NCI-H510A (cell line): Measurements from ENCODE around the gene NEO1.

Experiments
- DNase-seq: peaks from one replicate; lab custom pipeline; 2025; lab: John Stamatoyannopoulos, UW

The NEO1 gene

DNA sequence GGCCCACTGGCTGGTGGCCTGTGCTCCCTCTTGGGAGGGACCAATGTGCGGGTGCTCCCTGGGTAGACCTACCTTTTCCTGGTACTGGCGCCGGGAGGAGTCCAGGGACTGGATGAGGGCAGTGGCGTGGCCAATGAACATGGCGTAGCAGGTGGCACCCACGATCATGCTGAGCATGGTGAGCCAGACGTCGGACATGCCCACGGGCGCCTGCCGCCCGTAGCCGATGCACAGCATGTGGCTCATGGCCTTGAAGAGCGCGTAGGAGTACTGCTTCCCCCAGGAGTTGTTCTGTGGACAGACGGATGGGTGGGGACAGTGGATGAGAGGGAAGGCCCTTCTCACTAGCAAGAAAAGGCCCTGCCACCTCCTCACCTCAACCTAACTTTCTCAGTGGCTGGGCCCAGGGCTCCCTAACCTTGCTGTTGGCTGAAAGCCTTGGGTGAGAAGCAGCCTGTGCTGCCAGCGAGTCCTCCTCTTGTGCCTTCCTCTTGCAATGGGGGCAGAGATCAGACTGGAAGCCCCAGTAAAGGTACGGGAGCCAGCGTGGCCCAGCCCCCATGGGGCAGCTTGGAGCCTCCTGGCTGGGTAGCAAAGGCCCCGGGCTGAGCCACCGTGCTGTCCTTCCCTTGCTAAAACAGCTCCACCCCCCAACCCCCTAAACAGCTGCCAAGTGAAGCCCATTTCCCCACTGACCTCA lies 277.4 kb downstream of the NEO1 start:
- no peak for DNase-seq

DNA sequence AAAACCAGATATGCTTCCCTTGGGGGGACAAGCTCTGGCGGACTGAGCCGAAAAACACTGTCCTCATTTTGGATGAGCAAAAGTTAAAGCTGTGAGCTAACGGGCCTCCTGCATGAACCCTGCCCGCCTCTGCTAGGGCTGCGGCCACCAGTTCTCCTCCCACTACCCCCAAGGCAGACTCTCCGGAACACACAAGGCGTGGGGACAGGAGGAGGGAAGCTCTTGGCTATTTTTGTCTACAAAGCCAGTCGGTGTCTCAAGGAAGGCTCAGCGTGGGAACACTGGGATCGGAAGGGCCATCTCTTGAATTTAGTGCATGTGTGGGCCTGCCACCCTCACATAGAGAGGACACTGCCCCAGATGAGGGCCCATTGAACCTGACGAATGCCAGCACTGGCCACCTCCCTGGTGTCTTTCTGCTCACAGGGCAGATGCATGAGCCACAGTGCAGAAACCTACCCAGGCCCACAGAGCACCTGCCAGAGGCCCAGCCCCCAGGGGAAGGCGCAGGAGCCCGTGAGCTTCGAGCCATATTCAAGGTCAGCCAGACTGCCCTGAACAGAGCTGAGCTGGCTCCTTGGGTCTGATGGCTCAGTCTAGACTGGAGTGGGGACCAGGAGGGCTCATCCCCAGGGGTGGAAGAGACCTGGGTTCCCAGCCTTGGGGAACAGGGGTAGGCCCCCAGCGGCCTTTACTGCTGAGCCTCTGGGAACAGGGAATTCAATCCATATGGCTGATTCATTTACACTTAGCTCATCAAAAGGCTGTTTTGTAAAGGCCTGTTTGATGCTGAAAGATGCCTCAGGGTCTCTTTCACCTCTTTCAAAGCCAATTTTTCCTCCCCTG lies 278.2 kb downstream of the NEO1 start:
- no peak for DNase-seq

GRCh38 chr15:73331501-73331900 lies 279.2 kb downstream of the NEO1 start:
- no peak for DNase-seq

DNA sequence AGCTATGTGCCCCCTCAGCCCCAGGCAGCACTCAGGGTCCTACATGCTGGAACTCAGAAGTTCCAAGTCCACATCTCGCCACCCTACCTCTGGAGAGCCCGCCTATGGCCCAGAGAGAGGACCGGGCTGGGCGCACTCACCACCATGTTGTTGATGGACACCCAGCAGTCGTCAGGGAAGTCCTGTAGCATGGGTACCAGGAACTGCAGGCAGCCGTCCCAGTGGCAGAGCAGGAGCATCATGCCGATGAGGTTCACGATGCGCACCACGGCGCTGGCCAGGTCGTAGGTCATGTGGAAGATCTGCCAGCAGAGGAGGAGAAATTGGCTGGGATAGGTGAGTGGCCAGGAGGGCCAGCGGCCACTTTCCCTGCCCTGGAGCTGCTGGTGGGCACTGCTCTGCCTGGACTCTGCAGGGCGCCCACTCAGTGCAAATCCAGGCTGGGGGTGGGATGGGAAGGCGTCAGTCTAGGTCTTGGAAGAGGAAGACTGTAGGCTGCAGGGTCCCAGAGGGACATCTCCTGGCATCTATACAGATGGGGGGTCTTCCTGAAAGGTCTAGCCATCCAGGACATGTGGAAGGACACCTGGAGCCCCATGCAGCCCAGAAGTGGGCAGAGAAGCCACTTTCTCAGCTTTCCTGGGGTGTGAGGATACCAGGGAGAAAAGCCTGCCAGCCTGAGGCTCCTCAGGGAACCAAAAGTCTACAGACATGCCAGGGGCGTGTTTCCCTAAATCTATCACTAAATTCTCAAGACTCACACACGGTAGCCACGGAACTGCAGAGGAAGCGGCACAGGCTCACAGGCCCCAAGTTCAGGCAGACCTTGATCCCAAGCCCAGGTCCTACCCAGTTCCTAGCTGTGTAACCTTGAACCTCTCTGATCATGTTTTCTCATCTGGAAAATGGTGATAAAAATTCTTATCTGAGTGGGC lies 280.0 kb downstream of the NEO1 start:
- no peak for DNase-seq

DNA sequence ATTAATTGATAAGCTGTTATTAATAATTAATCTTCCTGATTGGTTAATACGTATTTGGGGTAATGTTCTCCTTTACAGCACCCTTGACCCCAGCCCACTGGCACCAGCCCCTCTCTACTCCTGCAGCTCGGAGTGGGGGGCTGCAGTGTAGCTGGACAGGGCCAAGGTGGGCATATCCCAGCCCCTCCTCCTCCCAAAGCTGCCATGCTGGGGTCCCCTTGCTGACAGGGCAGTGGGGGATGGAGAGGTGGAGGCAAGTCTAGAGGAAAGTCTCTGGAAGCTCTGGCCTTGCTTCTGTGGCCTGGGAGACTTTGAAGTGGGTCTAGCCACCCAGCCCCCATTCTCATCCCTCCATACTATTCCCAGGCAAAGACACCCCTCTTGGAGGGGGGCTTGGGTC lies 280.7 kb downstream of the NEO1 start:
- DNase-seq: no peak

- no peak for DNase-seq
These were observed 281.8 kb downstream of the NEO1 start for GRCh38 chr15:73334086-73334485.

DNA sequence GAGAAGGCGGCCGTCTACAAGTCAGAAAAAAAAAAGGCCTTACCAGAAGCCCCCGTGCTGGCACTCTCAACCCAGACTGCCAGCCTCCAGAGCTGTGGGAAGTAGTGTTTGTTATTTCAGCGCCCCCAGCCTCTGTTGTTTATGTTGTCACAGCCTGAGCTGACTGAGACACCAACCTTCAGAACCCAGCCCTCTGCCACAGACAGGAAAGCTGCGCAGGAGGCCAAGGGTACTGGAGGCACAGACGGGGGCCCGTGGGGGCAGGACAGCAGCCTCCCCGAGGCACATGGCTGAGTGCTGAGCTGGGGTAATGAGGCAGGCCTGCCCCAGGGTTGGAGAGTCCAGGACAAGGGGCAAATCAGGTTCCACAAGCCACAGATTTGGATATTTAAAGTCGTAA lies 282.8 kb downstream of the NEO1 start:
- DNase-seq: no peak

DNA sequence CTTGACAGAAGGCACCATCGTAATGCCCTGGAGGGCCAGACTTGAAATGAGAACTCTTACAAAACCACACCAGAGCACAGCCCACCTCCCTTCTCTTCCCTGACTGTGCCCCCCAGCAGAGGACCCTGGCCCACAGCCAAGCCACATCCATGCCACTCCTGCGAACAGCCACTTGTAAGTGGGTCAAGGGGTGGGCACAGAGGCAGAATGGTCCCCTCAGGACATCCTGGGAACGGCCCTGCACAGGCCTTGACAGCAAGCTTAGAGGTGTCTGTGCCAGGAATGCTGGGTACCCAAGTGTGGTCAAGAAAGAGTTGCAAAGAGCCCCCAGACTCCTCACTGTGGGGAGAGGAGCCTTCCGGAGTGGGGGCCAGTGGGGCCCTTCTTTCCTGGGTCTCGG lies 283.2 kb downstream of the NEO1 start:
- DNase-seq: no peak

DNA sequence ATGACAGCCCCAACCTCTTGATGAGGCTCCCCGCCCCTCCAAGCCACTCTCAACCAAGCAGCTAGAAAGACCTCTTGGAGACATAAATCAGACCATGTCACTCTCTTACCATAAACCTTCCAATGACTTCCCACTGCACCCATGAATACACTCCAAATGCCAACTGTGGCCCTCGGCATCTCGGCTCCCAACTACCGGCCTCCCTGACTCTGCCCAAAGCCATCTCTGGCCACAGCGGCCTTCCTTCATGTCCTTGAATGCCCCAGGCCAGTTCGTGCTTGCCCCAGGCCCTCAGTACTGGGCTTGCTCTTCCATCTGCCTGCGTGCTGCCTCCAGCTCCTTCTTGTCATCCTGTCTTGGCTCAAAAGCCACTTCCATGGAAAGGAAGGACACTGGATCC lies 284.5 kb downstream of the NEO1 start:
- DNase-seq: no peak

DNA sequence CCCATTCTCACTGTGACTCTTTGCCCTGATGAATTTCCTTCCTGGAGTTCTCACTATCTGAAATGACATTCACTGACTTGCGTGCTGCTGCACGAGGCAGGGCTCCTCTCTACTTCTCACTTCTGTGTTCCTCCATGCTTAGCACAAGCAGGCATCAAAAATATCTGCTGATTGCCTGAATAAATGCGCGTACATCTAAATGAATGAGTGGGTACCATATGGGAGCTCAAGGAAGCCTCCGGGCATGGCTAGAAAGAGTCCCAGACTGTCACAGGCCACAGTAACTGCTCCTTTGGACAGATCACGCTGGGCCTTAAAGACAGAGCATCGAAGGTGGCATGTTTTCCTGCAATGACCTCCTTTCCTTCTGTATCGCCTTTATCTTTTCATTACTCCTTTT lies 284.9 kb downstream of the NEO1 start:
- no peak for DNase-seq

- DNase-seq: peak; percentile 38
These were observed 285.8 kb downstream of the NEO1 start for GRCh38 chr15:73338058-73338457.

GRCh38 chr15:73338606-73339374 lies 286.5 kb downstream of the NEO1 start:
- no peak for DNase-seq

DNA sequence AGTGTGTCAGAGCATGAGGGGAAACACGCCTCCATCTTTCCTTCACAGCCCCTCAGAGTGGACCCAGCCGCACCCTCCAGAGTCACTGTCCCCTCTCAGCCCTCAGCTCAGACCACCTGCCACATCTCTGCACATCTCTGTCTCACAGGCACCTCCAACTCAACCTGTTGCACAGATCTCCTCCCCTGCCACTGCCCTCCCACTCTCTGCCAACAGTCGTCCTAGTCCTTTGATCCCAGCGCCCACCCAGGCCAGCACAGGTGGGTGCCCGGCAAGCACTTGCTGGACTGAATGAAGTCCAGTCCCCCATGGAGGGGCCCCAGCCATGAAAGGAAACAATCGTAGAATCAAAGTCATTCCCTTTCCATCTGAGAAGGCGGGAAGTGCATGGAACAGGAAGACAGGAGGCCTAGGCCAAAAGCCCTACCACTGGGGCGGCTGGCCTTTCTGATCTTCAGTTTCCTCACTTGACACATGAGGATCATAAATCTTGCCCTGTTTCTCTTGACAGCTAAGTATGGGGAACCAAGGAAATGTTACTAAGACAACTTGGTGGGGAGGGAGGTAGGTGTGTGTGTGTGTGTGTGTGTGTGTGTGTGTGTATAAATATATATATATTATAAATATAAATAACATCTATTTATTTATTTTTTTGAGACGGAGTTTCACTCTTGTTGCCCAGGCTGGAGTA lies 288.4 kb downstream of the NEO1 start:
- DNase-seq: no peak

DNA sequence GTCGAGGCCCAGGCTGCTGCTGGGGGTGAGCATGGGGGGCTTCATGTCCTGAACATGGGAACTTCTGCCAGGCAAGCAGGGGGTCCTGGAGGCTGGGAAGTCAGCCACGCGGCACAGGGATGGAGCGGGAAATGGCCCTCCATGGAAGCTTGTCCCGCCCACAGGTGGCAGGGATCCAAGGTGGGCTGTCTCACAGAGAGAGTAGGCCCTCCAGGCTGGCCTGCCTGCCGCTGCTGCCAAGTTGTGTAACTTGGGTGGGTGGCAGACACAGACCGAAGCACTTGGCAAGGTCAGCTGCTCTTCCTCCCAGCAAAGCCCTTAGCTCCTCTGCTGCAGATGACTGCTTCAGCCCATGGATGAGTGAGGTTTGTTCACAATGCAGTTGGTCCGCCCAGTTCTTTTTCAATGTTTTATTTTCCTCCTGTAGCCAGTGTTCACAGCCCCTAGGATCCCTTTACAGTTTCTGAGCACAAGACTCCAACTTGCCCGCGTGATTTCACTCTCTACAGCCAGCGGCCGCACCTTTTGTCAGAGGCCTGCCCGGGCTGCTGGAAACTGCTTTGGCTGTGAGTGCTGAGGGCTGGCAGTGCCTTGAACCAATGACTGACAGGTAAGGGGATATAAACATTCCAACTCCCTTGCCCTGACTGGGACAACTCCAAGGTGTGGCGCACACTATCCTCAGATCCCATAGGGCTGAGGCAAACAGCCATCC lies 289.8 kb downstream of the NEO1 start:
- no peak for DNase-seq

- no peak for DNase-seq
These were observed 291.8 kb downstream of the NEO1 start for GRCh38 chr15:73344056-73344455.

DNA sequence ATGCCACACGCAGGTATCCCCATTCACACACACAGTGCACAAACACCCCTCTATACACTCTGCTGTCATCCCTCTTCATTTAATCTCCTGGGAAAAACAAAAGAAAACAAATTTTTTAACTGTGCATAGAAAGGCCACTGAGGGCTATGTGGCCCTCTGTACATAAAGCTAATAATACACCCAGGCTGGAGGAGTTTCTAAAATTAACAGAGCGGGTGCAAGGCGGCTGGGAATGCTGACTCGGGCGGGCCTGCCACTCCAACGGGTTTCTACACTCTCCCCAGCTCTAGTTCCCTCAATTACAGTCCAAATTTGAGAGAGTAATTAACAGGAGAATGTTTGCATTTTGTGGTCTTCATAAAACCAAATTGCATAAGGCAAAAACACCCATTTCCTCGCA lies 293.4 kb downstream of the NEO1 start:
- no peak for DNase-seq

DNA sequence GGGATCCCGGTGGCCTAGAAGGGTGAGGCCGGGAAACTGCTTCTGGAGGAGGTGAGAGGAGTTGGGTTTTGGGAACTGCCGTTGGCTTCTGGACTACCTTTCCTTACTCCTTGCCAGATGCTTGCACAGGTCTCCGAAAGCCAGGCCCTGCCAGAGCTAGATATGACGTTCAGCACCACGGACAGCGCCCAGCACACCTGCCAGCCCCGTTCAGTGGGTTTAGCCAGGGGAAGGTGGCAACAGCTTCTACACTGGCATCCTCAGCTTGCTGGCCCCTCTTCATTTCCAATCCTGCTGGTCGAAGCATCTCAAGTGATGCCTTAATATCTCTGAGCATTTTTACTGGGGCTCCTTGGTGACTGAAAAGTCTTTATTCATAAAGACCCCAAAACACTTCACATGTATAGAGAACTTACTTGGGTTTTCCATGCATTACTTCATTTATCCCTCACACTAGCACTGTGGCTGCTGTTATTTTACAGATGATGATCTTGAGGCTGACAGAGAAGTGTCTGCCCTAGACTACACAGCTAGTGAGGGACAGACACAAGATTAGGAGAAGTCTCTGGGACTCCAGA lies 294.6 kb downstream of the NEO1 start:
- no peak for DNase-seq

DNA sequence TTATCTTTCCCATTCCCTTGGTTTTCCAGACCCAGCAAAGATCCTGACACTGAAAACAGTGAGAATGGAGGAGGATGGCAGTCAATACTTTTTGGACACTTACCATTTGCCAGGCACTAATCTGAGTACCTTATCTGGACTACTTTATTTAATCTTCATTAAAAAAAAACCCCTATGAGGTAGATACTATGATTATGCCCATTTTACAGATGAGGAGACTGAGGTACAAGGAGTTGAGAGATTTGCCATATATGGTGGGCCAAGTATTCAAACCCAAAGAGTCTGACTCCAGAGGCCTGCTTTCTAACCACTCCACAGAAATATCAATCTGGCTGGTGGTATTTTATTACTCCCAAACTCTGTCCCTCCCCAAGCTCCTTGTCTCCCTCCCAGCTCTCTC lies 296.9 kb downstream of the NEO1 start:
- DNase-seq: no peak

DNA sequence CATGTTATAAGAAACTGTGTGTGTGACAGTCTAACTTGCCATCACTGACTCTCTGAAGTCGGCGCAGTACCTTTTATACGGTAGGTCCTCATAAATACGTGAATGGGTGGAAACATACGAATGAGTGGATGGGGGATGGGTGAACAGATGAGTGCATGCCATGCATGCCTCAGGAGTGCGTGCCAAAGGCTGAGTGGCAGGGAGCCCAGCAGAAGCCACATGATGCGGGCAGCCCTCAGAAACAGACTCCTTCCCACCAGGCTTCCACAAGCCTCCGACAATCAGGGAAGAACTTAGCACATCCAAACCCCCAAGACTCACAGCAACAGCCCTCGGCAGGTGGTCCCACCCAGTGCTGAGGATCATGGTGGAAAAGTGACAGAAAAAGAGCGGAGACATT lies 299.8 kb downstream of the NEO1 start:
- no peak for DNase-seq

DNA sequence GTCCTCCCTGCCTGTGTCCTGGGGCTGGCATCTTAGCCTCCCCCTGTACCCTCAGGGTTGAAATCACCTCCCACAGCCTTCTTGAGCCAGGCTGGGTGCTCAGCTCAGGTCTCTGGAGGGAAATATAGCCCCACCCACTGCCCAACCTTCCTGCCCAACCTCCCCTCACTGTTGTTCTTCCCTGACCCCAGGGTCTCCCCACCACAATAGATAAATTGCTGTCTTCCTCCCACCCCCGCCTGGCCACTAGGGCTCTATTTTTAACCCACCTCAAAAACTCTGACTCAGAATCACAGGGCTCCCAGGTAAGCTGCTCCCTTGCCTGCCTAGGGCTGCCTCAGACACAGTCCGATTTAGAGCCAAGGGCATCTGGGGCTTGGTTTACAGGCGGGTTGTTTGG lies 301.5 kb downstream of the NEO1 start:
- DNase-seq: no peak
